Eye (tissue), 1 donor: Measurements from ENCODE around the gene TMEM41A.
A peak's percentile ranks its signal among the peaks of the same experiment; 100 is the strongest.

ENCODE experiments used
- DNase-seq: peaks from one replicate; pipeline ENCODE4 v3.0.0-alpha.2; 2015

The TMEM41A gene

GRCh38 chr3:185498503-185499396 is at the start of gene TMEM41A:
Gene TMEM41A (minus strand): TSS chr3:185499035. CDS start chr3:185498961, 74 bp downstream.
- DNase-seq, result peak; percentile 97

GRCh38 chr3:185540695-185541094 is 41.9 kb upstream of the TMEM41A start:
- DNase-seq, result no peak

DNA sequence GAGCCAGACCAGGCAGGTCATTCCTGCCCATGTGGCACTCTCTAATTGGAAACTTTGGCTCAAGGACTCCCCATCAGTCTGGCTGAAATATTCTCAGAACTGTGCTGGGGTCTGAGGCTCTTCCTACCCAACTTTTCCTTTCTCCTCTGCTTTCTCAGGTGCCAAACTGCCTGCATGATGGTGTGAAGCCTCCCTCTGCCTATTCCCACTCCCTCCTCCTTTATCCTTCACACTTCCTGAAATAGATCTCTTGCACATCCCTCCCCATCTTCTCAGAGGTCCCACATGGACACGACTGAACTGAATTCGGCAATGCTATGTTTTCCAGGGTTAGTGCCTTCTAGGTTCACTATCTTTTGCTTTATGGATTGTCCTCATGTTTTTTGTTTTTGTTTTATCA is 41.1 kb upstream of the TMEM41A start:
- DNase-seq, result no peak

DNA sequence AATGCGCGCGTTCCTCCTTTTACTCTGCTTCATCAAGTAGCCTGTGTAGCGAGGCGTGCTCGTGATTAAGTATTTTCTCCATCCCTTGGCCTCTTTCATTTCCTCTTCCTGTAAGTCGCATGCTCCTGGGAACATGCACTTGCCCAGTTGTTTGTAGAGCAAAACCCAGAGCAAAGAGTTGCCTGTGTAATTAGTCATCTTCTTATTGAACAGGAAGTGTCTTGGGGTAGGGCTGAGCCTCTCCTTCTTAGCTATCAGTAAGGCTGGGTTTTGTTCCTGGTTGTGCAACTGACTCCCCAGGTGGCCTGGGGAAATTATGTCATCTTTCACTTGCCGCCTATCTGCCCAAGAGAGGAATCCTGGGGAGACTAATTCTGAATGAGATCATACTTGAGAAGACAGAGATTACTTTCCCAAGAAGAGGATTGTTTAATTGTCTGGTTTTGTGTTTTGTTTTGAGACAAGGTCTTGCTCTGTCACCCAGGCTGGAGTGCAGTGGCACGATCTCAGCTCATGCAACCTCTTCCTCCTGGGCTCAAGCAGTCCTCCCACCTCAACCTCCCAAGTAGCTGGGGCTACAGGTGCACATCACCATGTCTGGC is 38.6 kb upstream of the TMEM41A start:
- DNase-seq, result no peak

- no peak for DNase-seq
Observed at GRCh38 chr3:185534511-185534910, 35.7 kb upstream of the TMEM41A start.

DNA sequence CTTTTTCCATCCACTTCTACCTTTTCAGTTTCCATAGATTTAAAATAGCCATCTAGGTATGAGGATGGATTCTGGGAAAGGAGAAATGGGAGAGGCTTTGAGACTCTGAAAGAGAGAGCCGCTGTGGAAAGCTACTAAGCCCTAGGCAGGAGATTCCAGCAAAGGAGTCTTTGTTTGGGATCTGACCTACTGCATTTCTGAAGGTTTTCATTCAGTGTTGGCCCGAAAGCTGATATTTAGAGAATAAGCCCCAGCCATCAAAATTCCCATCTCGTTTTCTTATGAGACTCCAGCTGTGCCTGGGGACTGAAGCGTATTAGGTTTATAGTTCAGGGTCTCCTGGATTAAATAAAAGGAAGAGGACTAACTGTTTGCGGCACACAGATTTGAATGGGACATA is 34.1 kb upstream of the TMEM41A start:
- DNase-seq, result no peak

DNA sequence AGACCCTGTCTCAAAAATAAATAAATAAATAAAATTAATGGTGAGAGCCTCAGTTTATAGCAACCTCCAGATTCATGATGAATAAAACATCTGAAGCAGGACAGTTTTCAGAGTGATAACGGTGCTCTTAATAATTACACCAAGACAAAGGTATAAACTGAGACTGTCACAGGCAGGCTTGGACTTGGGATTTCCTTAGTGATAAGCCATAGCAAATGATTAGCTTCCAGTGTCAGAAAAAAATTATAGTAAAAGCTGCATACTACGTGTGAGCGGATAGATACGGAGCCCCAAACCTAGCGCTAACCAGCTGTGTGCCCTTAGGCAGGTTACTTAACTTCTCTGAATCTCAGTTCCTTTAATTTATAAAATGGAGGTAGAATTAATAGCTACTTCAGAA is 32.0 kb upstream of the TMEM41A start:
- no peak for DNase-seq

DNA sequence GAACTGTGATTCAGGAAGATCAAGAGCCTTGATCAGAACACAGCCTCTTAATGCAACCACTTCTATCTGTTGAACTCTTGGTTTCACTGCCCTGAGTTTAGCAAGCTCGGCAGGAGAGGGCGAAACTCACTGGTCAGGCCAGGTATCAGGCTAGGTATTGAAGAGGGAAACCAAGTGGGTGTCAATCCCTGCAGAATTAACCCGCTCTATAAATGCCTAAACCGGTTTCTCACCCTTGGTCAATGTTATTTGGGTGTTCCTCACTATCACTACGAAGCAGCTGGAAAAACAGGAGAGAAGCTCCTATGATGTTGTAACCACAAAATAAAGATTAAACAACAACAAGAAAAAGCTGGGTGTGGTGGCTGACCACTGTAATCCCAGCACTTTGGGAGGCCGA is 29.7 kb upstream of the TMEM41A start:
- no peak for DNase-seq

DNA sequence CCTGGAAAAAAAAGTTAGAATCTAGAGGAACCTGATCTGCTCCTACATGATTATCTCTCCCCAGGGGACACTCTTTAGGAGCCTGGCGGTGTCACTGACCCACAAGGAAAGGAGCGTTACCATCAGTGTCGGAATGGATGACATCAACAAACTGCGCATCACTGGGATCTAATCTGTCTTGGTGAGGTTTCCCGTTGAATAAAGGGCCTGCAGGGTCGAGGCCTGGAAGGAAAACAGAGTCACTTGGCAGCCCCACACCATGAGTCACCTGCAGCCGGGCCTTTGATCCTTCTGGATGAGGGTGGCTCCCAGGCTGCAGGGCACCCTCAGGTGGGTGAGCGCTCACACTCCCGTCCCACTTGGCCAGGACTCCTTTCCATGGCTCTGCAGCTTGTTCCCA is 28.5 kb upstream of the TMEM41A start:
- no peak for DNase-seq

DNA sequence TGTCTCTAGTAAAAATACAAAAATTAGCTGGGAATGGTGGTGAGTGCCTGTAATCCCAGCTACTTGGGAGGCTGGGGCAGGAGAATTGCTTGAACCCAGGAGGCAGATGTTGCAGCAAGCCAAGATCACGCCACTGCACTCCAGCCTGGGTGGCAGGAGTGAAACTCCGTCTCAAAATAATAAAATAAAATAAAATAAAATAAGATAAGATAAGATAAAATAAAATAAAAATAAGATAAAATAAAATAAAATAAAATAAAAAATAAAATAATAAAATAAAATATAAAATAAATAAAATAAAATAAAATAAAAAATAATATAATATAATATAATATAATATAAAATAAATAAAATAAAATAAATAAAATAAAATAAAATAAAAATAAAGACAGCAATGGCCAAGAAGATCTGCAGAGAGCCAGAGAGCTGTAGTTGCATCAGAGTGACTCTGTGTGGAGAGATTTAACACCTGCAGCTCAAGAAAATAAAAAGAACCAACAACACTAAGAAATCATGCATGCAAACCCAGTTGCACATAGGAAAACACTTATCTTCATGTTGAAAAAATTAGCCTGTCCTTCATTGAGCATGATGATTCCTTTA is 27.6 kb upstream of the TMEM41A start:
- DNase-seq, result no peak

GRCh38 chr3:185521349-185522138 is 22.7 kb upstream of the TMEM41A start:
- no peak for DNase-seq

DNA sequence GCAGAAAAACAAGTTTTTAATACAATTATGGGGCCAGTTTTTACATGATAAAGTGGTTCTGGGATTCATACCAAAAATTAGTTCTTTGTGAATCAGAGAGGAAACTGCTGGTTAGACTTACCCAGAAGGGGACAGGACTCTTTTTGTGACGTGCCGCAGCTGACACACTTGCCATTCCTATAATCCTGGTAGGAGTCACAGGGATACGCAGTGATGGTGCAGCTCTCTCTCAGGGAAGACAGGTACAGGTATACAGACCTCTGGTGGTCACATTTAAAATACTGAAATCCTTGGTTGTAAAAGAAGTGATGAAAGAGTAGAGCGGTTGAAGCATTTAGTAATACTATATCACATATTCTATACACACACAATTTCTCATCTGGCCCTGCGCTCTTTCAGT is 20.2 kb upstream of the TMEM41A start:
- no peak for DNase-seq

DNA sequence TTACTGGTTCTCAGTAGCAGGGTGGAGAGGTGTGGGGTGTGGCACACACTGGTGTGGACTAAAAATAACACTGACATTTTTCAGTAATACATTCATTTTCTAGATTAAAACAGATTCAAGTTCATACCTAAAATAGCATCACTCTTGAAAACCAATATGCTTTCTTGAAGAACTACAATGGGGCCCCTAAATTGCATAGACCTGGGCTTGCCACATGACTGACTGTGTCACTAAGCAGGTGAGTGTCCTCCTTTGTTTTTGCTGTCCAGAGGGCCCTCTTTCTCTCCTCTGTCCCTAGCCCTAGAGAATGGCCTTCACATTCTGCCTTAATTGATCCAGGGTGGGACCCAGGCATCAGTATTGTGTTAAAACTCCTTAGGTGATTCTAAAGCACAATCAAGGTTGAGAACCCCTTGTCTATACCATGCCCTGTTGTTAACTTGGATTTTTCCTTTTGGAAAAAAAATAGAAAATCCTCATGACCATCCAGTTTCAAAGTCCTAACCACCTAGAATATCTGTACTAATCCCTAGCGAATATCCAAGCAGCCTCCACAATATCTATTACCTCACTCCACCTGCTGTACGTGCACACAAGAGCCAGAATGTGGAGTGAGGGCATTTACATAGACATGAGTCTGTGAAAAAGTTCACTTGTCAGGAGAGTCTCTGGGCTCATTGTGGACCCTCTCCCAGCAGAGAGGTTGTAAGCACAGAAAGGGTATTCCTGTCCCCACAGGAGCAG is 18.7 kb upstream of the TMEM41A start:
- DNase-seq, result no peak

GRCh38 chr3:185511711-185512110 is 12.9 kb upstream of the TMEM41A start:
- DNase-seq, result no peak

DNA sequence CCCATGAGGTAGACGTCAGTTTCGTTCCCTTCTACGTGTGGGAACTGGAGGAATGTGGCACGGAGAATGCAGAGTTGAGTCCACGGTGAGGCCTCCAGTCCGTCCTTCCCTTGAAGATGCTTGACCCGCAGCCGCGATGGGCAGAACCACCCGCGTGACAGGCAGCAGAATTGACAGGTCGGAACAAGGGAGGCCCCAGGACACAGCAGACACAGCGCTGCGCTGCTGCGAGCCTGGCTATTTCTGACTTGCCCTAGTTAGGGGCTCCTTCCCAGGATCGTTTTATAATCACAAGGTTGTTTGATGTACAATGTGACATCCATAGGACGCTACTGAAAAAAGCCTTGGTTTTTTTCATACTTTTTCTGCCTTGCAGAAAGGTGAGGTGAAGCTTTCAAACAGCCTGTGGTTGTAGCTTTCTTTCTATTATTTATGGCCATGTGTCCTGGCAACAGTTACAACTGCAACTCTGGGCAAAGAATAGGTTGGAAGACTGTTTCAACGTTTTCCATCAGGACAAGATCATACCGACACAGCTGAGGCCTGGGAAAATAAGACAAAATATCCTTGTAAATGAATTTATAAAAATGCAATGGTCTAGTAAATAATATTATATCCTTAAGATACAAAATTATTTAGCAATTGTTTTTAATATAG is 9.6 kb upstream of the TMEM41A start:
- DNase-seq, result peak; percentile 84

- DNase-seq, result no peak
Observed at GRCh38 chr3:185507883-185508282, 9.0 kb upstream of the TMEM41A start.

- no peak for DNase-seq
Observed at GRCh38 chr3:185504636-185505035, 5.8 kb upstream of the TMEM41A start.

- DNase-seq, result no peak
Observed at GRCh38 chr3:185503521-185503920, 4.7 kb upstream of the TMEM41A start.

GRCh38 chr3:185502987-185503386 is 4.2 kb upstream of the TMEM41A start:
- DNase-seq, result no peak

DNA sequence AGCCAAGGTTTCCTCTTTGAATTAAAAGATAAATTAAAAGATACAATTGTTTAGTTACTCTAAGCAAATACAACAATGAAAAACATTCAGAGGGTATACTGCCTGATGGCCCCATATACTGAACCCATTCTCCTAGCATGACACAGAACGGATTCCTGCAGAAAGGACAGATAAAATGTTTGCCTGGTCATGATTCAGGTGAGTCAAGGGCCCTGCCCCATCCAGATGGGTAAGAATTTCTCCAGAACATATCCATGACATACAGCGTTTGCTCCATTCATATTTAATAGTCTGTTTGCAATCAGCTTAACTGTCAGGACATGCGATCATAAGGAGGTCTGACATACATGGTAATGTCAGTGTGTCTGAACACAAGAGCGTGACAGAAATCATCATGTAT is 8.6 kb downstream of the TMEM41A start:
- DNase-seq, result no peak

- no peak for DNase-seq
Observed at GRCh38 chr3:185489462-185489861, 9.4 kb downstream of the TMEM41A start.

- DNase-seq, result no peak
Observed at GRCh38 chr3:185488465-185488864, 10.4 kb downstream of the TMEM41A start.
